HG02798 (cell line): ENCODE measurements around the gene TREH.

Source experiments
- ATAC-seq: cut with Tn5 transposase; IDR thresholded peaks from one replicate; pipeline ENCODE4 v1.9.1; 2021; ENCODE audit warnings: mild to moderate bottlenecking; ENCODE audit not compliant: unreplicated experiment, poor library complexity

Gene TREH

GRCh38 chr11:118653684-118654390 lies 25.6 kb downstream of the TREH start:
- no peak for ATAC-seq

- no peak for ATAC-seq
These were observed 26.7 kb downstream of the TREH start for GRCh38 chr11:118652681-118653181.

- ATAC-seq: no peak
These were observed 27.6 kb downstream of the TREH start for GRCh38 chr11:118651820-118652219.

GRCh38 chr11:118650366-118650765 lies 29.1 kb downstream of the TREH start:
- no peak for ATAC-seq

GRCh38 chr11:118649941-118650340 lies 29.5 kb downstream of the TREH start:
- no peak for ATAC-seq

- no peak for ATAC-seq
These were observed 31.2 kb downstream of the TREH start for GRCh38 chr11:118648291-118648690.

- ATAC-seq: no peak
These were observed 33.1 kb downstream of the TREH start for GRCh38 chr11:118646393-118646792.

GRCh38 chr11:118645066-118645715 lies 34.3 kb downstream of the TREH start:
- ATAC-seq: no peak

GRCh38 chr11:118644496-118644895 lies 35.0 kb downstream of the TREH start:
- ATAC-seq: no peak

- no peak for ATAC-seq
These were observed 35.5 kb downstream of the TREH start for GRCh38 chr11:118643995-118644345.

- no peak for ATAC-seq
These were observed 36.1 kb downstream of the TREH start for GRCh38 chr11:118643142-118643994.

- no peak for ATAC-seq
These were observed 37.9 kb downstream of the TREH start for GRCh38 chr11:118641397-118642019.

GRCh38 chr11:118640332-118641154 lies 38.9 kb downstream of the TREH start:
- no peak for ATAC-seq

- ATAC-seq: no peak
These were observed 39.6 kb downstream of the TREH start for GRCh38 chr11:118639899-118640298.

- no peak for ATAC-seq
These were observed 40.7 kb downstream of the TREH start for GRCh38 chr11:118638726-118639125.

GRCh38 chr11:118636569-118637290 lies 42.7 kb downstream of the TREH start:
- ATAC-seq: no peak

- no peak for ATAC-seq
These were observed 43.8 kb downstream of the TREH start for GRCh38 chr11:118635642-118636041.

- ATAC-seq: no peak
These were observed 44.2 kb downstream of the TREH start for GRCh38 chr11:118635237-118635591.
